ENCODE measurements around the gene ADGRB2.

The ADGRB2 gene

GRCh38 chr1:31677401-31677800, 86.7 kb downstream of the ADGRB2 start:
- no peak for DNase-seq (ENCODE audit: low read depth)
- no peak for TF ChIP-seq CTCF (conservative IDR thresholded peaks at IDR 0.05; ENCODE audit: low read depth, low read length)
- no peak overlapping the region for H3K4me3 ChIP-seq (ENCODE audit: low read depth, low read length)
